Activated CD4-positive, CD25-positive, alpha-beta regulatory T cell treated with anti-CD3 and anti-CD28 coated beads, Interleukin-2, amount 50 U/mL, for 24 hours (primary cell): Measurements from ENCODE around the gene COL6A2.
"Not testable (repeated sequence)": the region's sequence is repeated elsewhere in the genome, so short reads cannot be mapped to it uniquely, and the experiment has no call there.

Source experiments
- ATAC-seq, 2 donors: fragments of 150-1000 bp; cut with Tn5 transposase; one replicate each; pipeline ENCODE4 v1.10.0; 2021; ENCODE audit warnings: mild to moderate bottlenecking in 1 of 2, moderate library complexity in 1 of 2

COL6A2 gene

DNA sequence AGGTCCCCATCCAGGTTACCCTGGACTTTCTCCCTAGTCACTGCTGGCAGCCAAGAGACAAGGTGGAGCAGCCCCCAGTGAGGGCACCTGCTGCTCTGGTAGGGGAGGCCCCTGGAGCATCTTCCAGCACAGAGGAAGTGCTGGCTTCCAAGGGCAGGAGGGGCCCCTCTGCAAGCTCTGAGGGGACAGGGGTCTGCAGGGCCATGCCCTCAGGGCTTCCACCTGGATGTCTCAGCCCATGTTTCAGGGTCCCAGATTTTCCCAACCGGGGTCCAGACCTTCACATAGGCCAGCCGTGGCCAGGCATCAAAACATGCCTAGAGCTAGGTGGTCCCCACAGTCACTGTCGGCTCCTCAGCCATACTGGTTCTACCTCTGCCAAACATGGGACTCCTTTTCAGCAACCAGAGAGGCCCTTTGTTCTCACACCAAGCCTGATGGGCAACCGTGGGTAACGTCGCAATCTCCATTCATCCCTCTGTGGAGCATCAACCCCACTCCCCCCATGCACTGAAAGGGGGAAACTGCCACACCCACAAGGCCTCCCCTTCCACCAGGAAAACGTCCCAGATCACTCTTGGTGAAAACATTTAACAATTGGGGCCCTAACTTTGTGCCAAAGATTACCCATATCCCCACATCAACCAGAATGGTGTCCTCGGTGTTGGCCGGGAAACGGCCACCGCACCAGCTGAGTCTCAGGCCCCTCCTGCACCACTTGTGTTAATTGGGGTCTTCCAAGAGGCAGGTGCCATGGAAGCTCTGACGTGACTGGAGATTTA, 1.9 kb upstream of the COL6A2 start:
- ATAC-seq: no peak

DNA sequence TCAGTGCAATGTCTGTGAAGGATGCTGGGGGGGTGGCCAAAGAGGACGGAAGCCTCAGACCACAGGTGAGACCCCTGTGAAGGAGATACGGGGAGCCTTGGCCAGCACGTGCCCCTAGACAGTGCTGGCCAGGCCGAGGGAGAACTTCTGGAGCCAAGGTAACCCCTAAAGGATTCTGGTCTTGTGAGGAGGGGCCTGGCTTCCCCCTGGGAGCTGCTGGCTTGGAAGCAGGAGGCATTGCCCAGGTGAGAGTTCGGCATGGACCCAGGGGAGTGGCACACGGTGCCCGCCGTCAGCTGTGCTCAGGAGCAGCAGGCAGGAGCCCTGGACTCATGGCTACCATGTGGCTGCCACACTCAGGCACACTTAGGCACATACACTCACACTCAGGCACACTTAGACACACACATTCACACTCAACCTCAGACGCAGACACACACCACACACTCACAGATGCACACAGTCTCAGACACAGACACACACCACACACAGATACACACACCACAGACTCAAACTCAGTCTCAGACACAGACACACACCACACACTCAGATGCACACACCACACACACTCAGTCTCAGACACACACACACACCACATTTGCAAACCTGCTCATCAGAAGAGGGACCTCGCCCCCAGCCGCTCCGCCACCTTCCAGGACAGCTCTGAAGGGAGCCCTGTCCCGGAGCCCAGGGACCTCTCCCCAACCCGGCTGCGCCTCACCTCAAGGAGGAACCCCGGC, 1.1 kb upstream of the COL6A2 start:
- ATAC-seq: no peak

DNA sequence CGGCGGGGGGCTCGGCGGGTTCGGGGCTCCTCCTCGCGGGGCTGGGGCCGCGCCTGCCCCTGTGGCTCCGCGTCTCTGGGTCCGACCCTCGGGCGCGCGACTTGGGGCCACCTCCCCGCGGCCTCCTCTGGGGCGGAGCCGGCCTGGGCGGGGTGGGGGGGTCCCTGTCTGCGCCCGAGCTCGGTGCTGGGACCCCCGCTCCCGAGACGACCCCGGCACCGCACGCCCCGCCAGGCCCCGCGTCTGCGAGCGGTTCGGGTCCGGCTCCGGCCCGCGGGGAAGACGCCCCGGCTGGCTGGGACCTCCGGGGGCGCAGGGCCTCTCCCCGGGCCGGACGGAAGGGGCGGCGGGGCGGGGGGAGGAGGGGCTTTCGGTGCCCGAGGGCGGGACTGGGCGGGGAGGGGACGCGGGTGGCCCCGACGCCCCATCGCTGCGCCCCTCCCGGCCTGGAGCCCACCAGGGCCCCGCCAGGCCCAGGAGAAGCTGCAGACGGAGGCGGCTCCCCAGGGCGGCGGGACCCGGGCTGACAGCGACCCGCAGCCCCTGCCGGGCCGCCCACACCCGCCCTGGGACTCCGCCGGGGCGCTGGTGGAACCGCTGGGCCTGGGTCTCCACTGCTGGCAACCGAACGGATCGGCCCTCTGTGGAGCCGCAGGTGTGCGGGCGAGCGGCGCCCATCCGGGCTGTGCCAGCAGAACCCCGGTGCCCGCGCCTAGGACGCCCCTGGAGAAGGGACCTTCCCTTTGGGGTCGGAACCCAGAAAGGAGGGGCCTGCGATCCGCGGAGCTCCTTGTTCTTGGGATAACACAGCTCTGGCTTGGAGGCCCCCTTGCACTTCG, 610 bp downstream of the COL6A2 start:
- peak in 1 of 2 donors; percentile 11 for ATAC-seq

DNA sequence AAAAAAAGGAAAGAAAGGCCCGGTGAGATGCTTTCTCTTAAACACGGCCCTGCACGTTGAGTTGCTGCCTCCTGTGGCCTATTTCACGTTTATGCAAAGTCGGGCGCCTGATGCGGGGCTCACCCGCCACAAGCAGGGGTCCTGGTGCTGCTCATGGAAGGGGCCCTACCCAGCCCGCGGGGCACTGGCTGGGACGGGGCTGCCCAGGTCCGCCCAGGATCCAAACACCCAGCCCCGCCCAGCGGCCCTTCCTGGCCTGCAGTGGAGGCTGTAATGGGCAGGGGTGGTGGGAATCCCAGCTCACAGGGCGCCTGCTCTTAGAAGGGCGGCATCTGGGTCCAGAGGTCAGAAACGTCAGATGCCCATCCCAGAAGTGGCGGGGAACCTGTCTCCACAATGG, 1.6 kb downstream of the COL6A2 start:
- no peak for ATAC-seq

DNA sequence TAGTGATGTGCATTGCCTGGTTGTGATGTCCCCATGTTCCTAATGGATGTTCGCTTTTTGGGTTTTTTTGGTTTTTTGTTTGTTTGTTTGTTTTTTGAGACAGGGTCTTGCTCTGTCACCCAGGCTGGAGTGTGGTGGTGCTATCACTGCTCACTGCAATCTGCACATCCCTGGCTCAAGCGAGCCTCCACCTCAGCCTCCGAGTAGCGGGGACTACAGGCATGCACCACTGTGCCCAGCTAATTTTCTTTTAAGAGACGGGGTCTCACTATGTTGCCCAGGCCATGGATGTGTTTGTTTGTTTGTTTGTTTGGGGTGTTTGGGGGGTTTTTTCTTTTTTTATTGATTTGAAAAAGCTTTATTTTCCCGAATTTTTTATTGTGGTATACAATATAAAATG, 2.1 kb downstream of the COL6A2 start:
- no peak for ATAC-seq

DNA sequence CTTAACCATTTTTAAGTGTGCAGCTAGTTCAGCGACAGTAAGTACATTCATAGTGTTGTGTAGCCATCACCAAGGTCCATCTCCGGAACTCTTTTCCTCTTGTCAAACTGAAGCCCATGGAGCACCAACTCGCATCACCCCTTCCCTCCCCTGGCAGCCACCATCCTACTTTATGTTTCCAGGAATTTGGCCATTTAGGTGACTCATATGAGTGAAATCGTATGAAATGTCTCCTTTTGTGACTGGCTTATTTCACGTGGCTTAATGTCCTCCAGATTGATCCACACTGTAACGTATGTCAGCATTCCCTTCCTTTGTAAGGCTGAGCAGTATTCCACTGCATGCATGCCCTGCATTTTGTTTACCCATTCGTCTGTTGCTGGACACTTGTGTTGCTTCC, 2.5 kb downstream of the COL6A2 start:
- no peak for ATAC-seq

DNA sequence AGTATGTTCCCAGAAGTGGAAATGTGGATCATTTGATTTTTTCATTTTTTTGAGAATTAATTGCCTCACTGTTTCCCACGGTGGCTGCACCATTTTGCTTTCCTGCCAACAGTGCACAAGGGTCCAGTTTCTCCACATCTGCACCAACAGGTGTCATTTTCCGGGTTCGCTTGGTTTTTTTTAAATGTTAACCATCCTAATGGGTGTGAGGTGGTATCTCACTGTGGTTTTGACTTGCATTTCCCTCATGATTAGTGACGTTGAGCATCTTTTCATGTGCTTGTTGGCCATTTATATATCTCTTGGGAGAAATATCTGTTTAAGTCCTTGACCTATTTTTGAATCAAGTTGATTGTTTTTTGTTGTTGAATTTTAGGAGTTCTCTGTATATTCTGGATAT, 3.0 kb downstream of the COL6A2 start:
- ATAC-seq: no peak

DNA sequence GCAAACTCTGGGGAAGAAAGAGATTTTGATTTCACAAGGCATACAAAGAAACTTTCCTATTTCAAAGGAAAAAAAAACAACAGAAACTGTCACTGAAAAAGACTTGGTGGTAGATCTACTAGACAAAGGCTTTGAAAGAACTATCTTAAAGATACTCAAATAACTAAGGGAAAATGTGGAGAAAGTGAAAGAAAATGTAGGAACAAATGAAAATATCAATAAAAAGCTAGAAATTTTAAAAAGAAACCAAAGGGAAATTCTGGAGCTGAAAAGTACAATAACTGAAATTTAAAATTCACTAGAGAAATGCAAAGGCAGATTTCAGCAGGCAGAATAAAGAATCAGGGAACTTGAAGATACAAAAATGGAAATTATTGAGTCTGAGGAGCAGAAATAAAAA, 6.2 kb downstream of the COL6A2 start:
- no peak for ATAC-seq

DNA sequence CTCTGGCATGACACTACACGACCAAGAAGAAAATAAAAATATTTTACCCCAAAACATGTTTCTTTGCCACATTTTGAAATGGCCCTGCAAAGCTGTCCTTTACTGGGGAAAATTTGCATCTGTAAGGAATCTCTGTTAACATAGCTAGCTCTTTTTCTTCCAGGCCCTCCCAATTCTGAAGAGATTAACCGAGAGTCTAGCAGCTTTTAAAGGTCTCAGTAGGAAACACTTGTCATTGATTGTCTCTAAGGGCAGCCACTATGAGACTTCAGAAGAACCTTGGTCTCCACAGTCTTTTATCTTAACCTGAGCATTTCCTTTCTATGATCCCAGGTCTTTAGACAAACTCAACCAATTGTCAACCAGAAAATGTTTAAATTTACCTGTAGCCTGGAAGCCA, 9.5 kb downstream of the COL6A2 start:
- not testable (repeated sequence) for ATAC-seq

DNA sequence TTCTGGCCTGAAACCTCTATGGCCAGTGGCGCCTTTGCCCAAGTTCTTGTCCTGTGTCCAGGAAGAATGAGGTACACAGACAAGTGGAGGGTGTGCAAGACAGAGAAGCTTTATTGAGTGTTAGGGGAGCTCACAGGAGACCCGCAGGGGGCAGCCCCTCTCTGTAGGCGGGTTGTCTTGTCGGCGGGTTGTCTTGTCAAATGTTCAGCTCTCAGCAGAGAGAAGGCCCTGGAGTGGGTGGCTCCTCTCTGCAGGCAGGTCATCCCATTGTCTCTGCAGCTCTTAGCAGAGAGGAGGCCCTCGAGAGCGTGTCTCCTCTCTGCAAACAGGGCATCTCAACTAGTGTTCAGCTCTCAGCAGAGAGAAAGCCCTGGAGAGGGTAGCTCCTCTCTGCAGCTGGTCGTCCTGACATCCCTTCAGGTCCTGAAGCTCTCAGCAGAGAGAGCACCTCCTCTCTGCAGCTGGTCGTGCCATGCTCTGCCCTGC, 11.0 kb downstream of the COL6A2 start:
- ATAC-seq: no peak

DNA sequence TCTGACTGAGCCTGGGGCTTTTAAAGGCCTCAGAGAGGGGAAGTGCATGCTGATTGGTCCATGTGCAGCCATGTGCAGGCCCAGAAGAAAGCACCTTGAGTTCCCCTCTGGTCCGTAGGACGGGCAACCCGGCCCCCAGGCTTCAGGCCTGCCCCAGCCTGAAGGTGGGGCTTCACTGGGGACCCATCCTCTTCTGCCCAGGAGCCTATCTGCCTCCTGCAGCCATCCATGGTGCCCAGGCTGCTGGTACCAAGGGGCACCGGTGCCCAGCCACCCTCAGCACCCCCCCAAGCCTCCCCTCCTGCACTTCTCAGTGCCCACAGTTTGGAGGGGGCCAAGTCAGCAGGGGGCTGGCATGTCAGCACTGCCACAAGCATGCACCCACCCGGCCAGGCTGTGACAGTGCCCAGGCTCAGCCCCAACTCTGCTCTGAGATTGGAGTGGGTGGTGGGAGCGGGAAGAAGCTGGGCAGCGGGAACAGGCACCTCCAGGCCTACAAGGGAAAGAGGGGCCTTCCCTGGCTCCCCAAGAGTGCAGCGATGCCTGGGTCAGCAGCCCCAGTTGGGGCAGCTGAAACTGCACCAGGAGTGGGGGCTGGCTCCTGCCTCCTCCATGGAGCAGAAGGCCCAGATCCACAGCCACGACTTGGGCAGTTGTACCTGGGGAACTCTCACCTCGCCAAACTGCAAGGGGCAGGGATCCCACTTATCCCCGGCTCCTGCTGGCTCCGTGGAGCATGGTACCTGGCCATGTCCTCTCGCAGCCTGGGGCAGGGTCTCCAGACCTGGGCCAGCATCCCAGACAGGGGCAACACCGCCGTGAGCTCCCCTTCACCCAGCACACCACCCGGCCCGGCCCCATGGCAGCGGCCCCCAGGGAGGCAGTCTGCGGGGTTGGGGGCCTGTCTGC, 11.7 kb downstream of the COL6A2 start:
- ATAC-seq: no peak

DNA sequence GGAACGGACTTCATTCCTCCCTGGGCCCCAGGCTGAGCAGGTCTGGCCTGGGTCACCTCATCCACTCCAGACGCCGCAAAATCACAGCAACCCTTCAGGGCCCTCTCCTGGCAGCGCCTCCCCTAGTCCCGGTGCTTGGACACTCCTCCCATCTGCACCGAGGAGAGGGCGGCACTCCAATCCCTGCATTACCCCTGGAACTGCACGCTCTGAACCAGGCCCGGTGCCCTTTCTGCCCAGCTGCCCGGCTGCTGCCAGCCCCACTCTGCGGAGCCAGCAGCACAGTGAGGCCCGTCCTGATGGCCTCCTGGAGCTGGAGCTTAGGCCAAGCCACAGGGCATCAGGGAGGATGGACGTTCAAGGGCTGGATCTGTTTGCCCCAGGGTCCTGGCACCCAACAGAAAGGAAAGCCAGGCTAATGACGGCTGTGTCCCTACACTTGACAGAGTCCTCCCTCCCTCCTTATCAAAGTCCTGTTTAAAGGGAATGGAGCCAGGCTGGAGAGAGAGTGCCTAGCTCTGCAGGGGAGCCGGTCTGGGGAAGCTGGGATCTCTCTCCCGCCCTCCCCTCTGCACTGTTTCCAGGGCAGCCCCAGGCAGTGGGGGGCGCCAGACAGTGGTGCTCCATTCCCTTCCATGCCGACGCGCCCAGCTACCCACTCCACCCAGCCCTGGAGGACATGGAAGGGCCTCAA, 12.7 kb downstream of the COL6A2 start:
- no peak for ATAC-seq

DNA sequence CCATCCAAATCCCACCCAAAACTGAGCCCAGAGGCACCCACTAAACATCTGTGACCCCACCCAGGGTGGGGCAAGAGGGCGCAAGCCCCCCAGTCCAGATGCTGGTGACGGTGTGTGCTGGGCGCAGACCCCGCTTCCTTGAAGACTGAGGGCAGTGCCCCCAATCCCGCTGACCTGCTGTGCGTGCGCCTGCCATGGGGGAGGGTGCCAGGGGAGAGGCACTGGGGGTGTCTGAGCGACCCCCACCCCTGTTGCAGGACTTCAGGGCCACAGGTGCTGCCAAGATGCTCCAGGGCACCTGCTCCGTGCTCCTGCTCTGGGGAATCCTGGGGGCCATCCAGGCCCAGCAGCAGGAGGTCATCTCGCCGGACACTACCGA, 13.3 kb downstream of the COL6A2 start:
- no peak for ATAC-seq

DNA sequence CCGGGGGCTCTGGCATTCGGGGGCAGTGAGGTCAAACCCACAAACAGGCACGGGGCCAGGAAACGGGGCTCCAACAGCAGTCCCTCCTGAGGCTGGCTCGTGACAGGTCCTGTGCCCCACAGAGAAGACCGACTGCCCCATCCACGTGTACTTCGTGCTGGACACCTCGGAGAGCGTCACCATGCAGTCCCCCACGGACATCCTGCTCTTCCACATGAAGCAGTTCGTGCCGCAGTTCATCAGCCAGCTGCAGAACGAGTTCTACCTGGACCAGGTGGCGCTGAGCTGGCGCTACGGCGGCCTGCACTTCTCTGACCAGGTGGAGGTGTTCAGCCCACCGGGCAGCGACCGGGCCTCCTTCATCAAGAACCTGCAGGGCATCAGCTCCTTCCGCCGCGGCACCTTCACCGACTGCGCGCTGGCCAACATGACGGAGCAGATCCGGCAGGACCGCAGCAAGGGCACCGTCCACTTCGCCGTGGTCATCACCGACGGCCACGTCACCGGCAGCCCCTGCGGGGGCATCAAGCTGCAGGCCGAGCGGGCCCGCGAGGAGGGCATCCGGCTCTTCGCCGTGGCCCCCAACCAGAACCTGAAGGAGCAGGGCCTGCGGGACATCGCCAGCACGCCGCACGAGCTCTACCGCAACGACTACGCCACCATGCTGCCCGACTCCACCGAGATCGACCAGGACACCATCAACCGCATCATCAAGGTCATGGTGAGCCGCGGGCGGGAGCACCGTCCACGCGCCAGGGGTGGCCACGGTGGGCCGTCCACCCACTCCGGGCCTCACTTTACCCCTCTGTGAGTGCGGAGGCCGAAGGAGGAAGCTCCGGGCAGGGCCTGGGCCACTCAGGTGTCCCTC, 14.2 kb downstream of the COL6A2 start:
- ATAC-seq: no peak

DNA sequence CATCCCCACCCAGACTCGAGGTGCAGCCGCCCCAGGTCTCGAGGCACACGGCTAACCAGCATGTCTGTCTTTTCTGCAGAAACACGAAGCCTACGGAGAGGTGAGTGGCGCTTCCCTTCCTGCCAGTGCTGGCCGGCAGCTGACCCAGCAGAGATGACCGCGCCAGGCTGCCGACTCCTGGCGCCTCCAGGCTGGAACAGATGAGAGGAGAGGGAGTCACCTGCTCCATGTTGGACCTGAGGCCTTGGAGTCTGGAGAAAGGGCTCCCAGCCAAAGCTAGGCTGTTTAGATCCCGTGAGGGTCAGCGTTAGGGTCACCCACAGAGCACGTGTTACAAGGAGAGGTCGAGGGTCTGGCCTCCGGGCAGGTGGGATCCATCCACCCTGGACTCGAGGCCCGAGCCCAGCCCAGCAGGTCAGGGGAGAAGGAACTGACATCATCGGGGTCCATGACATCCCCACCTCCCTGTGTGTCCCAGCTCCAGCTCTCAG, 14.9 kb downstream of the COL6A2 start:
- no peak for ATAC-seq

DNA sequence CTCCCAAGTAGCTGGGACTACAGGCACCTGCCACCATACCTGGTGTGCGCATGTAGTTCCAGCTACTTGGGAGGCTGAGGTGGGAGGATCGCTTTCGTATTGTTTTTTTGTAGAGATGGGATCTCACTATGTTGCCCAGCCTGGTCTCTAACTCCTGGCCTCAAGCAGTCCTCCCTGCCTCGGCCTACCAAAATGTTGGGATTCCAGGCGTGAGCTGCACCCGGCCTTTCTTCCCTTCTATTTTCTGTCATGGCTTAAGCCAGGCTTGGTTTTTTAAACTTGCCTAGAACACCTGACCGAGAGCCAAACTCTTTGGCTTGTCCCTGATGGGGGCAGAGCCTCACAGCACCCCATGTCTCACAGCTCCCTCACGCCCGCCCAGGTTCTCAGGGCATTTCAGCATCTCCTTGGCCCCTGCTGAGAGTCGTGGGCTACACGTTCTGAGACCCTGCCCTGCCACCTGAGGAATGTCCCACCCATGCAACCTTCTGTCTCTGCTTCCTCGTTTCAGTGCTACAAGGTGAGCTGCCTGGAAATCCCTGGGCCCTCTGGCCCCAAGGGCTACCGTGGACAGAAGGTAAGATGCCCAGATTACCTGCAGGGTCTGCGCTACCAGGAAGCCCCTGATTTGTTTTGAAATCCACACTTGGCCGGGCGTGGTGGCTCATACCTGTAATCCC, 15.7 kb downstream of the COL6A2 start:
- ATAC-seq: no peak

DNA sequence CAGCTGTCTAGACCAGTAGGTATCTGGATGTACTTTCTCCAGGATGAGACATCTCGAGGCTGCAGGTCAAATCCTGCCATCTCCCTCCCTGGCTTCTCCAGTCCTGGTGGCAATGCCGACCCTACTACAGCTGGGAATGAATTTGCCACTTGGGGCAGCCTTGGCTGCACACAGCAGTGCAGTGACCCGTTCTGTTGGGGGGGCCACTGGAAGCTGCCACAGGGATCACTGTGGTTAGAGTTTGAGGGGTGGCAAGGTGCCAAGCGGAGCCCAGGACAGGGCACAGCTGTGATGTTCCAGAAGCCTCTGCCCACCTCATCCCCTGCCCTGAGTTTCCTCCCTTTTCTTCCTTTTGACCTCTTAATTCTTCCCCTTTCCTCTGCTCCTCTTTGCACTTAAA, 17.1 kb downstream of the COL6A2 start:
- ATAC-seq: no peak

DNA sequence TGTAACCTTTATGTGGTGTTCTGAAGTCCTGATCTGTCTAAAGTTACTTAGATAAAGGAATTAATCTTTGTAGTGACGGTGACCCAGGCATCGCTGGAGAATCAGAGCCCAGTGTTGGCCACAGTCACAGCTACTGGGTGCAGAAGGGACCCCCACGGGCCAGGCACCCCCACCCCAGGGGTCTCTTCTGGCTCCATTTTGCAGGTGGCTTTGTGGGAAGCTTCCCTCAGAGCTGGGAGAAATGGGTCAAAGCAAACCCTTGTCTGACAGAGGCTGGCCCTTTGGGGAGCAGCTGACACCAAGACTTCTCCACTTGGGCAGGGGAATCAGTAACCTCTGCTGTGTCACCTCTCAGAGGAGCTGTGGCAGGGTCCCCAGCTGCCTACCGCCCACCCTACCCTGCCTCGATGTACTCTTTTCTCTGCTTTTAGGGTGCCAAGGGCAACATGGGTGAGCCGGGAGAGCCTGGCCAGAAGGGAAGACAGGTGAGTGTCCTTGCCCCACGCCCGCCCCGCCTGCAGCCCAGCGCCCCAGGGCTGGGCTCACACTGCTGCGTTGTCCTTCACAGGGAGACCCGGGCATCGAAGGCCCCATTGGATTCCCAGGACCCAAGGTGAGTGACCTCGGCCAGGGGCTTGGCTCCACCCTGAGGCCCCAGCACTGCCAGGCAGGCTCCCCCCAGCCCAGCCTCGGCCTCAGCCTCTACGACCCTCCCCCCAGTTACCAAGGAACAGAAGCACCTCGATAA, 17.7 kb downstream of the COL6A2 start:
- ATAC-seq: no peak

DNA sequence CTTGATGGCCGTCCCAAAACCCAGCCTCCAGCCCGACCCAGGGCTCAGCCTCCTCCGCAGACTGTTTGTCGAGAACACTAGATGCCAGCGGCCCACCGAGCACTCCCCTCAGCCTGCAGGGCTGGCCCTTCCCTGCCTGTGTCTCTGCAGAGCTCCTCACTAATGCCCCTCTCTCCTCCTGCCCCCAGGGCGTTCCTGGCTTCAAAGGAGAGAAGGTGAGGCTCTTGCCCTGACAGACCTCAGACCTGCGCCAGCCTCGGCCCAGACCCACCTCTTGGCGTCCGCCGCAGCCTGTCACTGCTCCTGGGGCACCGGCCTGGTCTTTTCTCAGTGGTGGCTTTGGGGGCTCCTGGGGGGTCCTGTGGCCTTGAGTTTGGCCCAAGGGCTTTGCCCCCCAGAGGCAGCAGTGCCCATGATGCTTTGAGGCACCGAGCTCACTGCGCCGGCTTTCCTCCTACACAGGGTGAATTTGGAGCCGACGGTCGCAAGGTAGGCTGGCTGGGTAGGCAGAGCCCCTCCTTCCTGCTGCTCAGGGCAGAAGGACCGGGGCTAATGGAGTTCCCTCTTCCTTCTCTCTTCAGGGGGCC, 18.4 kb downstream of the COL6A2 start:
- no peak for ATAC-seq
